H1 (cell line): ENCODE data around the gene ACRV1. TPM values are rescaled to one million over a fixed set of nuclear protein-coding genes. Genes with fewer than 3 reads are reported as not detected.

Experiments used
- CTCF ChIA-PET: fragments of 300-600 bp; sonication (Branson Sonifier 250); formaldehyde crosslinking; loops from one replicate; lab custom pipeline; 2021; ENCODE audit not compliant: partially characterized antibody; lab: Charles Lee
- POLR2A ChIA-PET: fragments of 300-600 bp; sonication (Branson Sonifier 250); formaldehyde crosslinking; loops from one replicate; lab custom pipeline; 2021; ENCODE audit warnings: inconsistent platforms; ENCODE audit not compliant: partially characterized antibody; lab: Charles Lee
- DNase-seq, 2 experiments: peaks; one replicate each; pipeline versions ENCODE4 v3.0.0 to v3.0.0-alpha.2; 2010 to 2022; ENCODE audit warnings: low spot score in 2 of 2, low read depth in 1 of 2, mixed read lengths in 1 of 2
- FAIRE-seq: peaks from 2 replicates; lab custom pipeline; 2011; peaks lifted over from hg19 to GRCh38; lab: Jason Lieb, UNC
- H2AFZ ChIP-seq: 2 replicates; pipeline ENCODE4 v1.8.1; 2012; ENCODE audit warnings: low read length, inconsistent platforms
- H2AK5ac ChIP-seq: 2 replicates; pipeline ENCODE4 v1.6.1; 2013; ENCODE audit warnings: low read depth, low read length
- H2BK120ac ChIP-seq: replicated peaks from 2 replicates; pipeline ENCODE3; 2013; ENCODE audit warnings: low read depth, low read length, inconsistent platforms
- H2BK12ac ChIP-seq: 2 replicates; pipeline ENCODE4 v1.6.1; 2013; ENCODE audit warnings: low read depth, low read length
- H2BK15ac ChIP-seq: 2 replicates; pipeline ENCODE4 v1.6.1; 2013; ENCODE audit warnings: low read length
- H2BK20ac ChIP-seq: 2 replicates; pipeline ENCODE4 v1.6.1; 2013; ENCODE audit warnings: low read length
- H2BK5ac ChIP-seq: 2 replicates; pipeline ENCODE4 v1.6.1; 2013; ENCODE audit warnings: low read depth, low read length
- H3K14ac ChIP-seq: 2 replicates; pipeline ENCODE4 v1.6.1; 2013; ENCODE audit warnings: inconsistent platforms; ENCODE audit not compliant: insufficient read length
- H3K18ac ChIP-seq: 2 replicates; pipeline ENCODE4 v1.6.1; 2013; ENCODE audit warnings: low read length; ENCODE audit errors: extremely low read depth
- H3K23ac ChIP-seq: 2 replicates; pipeline ENCODE4 v1.6.1; 2013; ENCODE audit warnings: inconsistent platforms; ENCODE audit not compliant: insufficient read length
- H3K23me2 ChIP-seq: 2 replicates; pipeline ENCODE4 v1.6.1; 2013; ENCODE audit warnings: low read depth, low read length
- H3K27ac ChIP-seq: 2 replicates; pipeline ENCODE4 v1.6.1; 2011; ENCODE audit warnings: low read depth, low read length, inconsistent platforms
- H3K27me3 ChIP-seq, 4 experiments: replicated peaks in 1 of 4; 1 replicate in 1 of 4; 2 replicates in 3 of 4; pipeline versions ENCODE4 v1.6.1 to v1.8.1; 2011 to 2013; ENCODE audit warnings: low read length in 3 of 4, mild to moderate bottlenecking in 3 of 4, inconsistent platforms in 2 of 4, mixed read lengths in 2 of 4, moderate library complexity in 1 of 4; ENCODE audit not compliant: control insufficient read depth in 3 of 4, insufficient read depth in 3 of 4; ENCODE audit errors: extremely low read depth in 1 of 4
- H3K36me3 ChIP-seq, 4 experiments: 2 replicates each; pipeline versions ENCODE4 v1.6.1 to v1.8.1; 2011 to 2013; ENCODE audit warnings: mild to moderate bottlenecking in 4 of 4, low read length in 3 of 4, moderate library complexity in 2 of 4, control low read depth in 1 of 4, inconsistent platforms in 1 of 4; ENCODE audit not compliant: insufficient read depth in 4 of 4, control insufficient read depth in 2 of 4
- H3K4ac ChIP-seq: replicated peaks from 2 replicates; pipeline ENCODE3; 2013; ENCODE audit warnings: low read length, low read depth, mixed read lengths, inconsistent platforms; ENCODE audit not compliant: insufficient read length
- H3K4me1 ChIP-seq, 4 experiments: replicated peaks in 1 of 4; 1 replicate in 1 of 4; 2 replicates in 3 of 4; pipeline versions ENCODE4 v1.6.1 to v1.8.1; 2011 to 2013; ENCODE audit warnings: low read length in 3 of 4, inconsistent platforms in 2 of 4, mixed read lengths in 1 of 4; ENCODE audit not compliant: insufficient read depth in 4 of 4, control insufficient read depth in 3 of 4
- H3K4me2 ChIP-seq, 2 experiments: 2 replicates each; pipeline versions ENCODE4 v1.6.1 to v1.8.1; 2011 to 2013; ENCODE audit warnings: low read depth in 2 of 2, low read length in 2 of 2, control low read depth in 1 of 2, inconsistent platforms in 1 of 2, mild to moderate bottlenecking in 1 of 2; ENCODE audit not compliant: insufficient read depth in 1 of 2
- H3K4me3 ChIP-seq, 4 experiments: fragments of 200-600, 300-600 bp in 1 of 4; sonication (generic), shearing (Covaris generic), sonication (Bioruptor Twin) in 1 of 4; 2 replicates each; pipeline versions ENCODE4 v1.5.1 to v1.8.1; 2011 to 2016; ENCODE audit warnings: low read length in 4 of 4, low read depth in 3 of 4, control low read depth in 2 of 4, inconsistent platforms in 2 of 4, mild to moderate bottlenecking in 2 of 4, mixed read lengths in 1 of 4, moderate library complexity in 1 of 4; ENCODE audit not compliant: insufficient read depth in 2 of 4; ENCODE audit errors: extremely low read depth in 1 of 4
- H3K56ac ChIP-seq: replicated peaks from 2 replicates; pipeline ENCODE3; 2013; ENCODE audit warnings: low read depth, mild to moderate bottlenecking, mixed read lengths, low read length, inconsistent platforms; ENCODE audit not compliant: insufficient read length
- H3K79me1 ChIP-seq: 2 replicates; pipeline ENCODE4 v1.6.1; 2013; ENCODE audit warnings: low read depth, low read length, control low read depth
- H3K79me2 ChIP-seq, 2 experiments: 2 replicates each; pipeline versions ENCODE4 v1.6.1 to v1.8.1; 2012 to 2013; ENCODE audit warnings: low read length in 2 of 2, mild to moderate bottlenecking in 2 of 2, inconsistent platforms in 1 of 2; ENCODE audit not compliant: insufficient read depth in 2 of 2, control insufficient read depth in 1 of 2
- H3K9ac ChIP-seq, 4 experiments: replicated peaks in 1 of 4; 1 replicate in 1 of 4; 2 replicates in 3 of 4; pipeline versions ENCODE4 v1.6.1 to v1.8.1; 2011 to 2013; ENCODE audit warnings: low read depth in 3 of 4, low read length in 3 of 4, control low read depth in 2 of 4, mild to moderate bottlenecking in 2 of 4, moderate library complexity in 2 of 4, inconsistent platforms in 1 of 4; ENCODE audit errors: extremely low read depth in 1 of 4
- H3K9me3 ChIP-seq, 2 experiments: 2 replicates each; pipeline versions ENCODE4 v1.6.1 to v1.8.1; 2012 to 2013; ENCODE audit warnings: mild to moderate bottlenecking in 2 of 2, moderate library complexity in 2 of 2, control low read depth in 1 of 2, inconsistent platforms in 1 of 2, low read depth in 1 of 2, low read length in 1 of 2, mixed read lengths in 1 of 2; ENCODE audit not compliant: insufficient read depth in 2 of 2
- H4K20me1 ChIP-seq, 2 experiments: replicated peaks in 1 of 2; 2 replicates each; pipeline versions ENCODE3 to v1.8.1; 2011 to 2013; ENCODE audit warnings: inconsistent platforms in 2 of 2, low read length in 2 of 2, mild to moderate bottlenecking in 1 of 2; ENCODE audit not compliant: insufficient read depth in 2 of 2, control insufficient read depth in 1 of 2
- H4K5ac ChIP-seq: 2 replicates; pipeline ENCODE4 v1.6.1; 2013; ENCODE audit warnings: low read length, low read depth, mixed read lengths, inconsistent platforms; ENCODE audit not compliant: insufficient read length
- H4K8ac ChIP-seq: 2 replicates; pipeline ENCODE4 v1.8.0; 2013; ENCODE audit warnings: mild to moderate bottlenecking, moderate library complexity, low read length, inconsistent platforms; ENCODE audit not compliant: insufficient read depth; ENCODE audit errors: extremely low read depth
- H4K91ac ChIP-seq: replicated peaks from 2 replicates; pipeline ENCODE3; 2013; ENCODE audit warnings: low read length, mixed read lengths, inconsistent platforms; ENCODE audit not compliant: insufficient read length
- HDAC6 ChIP-seq: IDR thresholded peaks from one replicate; pipeline ENCODE4 v1.7.1; 2012; ENCODE audit warnings: low read depth, mild to moderate bottlenecking, inconsistent platforms, low read length, moderate library complexity
- KDM1A ChIP-seq: fragments of 200-600, 300-600 bp; sonication (generic); IDR thresholded peaks from 2 replicates; pipeline ENCODE4 v1.7.1; 2016; ENCODE audit warnings: mild to moderate bottlenecking, low read length, borderline replicate concordance
- KDM5A ChIP-seq: fragments of 200-600 bp; IDR thresholded peaks from 2 replicates; pipeline ENCODE4 v1.7.1; 2012; ENCODE audit warnings: mild to moderate bottlenecking, low read length, inconsistent platforms, mixed read lengths
- RAD21 ChIP-seq, 2 experiments: IDR thresholded peaks in 1 of 2; conservative IDR thresholded peaks in 1 of 2; 2 replicates each; pipeline ENCODE4 v1.6.1; 2011; ENCODE audit warnings: low read depth in 2 of 2, low read length in 2 of 2, improper control_type of control experiment in 1 of 2, inconsistent platforms in 1 of 2, mild to moderate bottlenecking in 1 of 2, moderate library complexity in 1 of 2
- TEAD4 ChIP-seq: IDR thresholded peaks from 2 replicates; pipeline ENCODE4 v1.6.1; 2012; ENCODE audit warnings: low read depth, low read length, inconsistent platforms, mixed read lengths
- YY1 ChIP-seq: IDR thresholded peaks from 2 replicates; pipeline ENCODE4 v1.6.1; 2011; ENCODE audit warnings: low read depth, mild to moderate bottlenecking, low read length
- WGBS, 2 experiments: shearing (Covaris generic) in 1 of 2; methylation state at CpG; one replicate each; pipeline versions ENCODE4 v1.1.6 to v1.1.7; 2013 to 2015; ENCODE audit warnings: low lambda C conversion rate in 2 of 2, mixed read lengths in 2 of 2, inconsistent platforms in 1 of 2, low coverage in 1 of 2, missing lambda C conversion rate in 1 of 2; ENCODE audit not compliant: insufficient replicate concordance in 2 of 2, insufficient coverage in 1 of 2, insufficient read length in 1 of 2; ENCODE audit errors: extremely low coverage in 1 of 2, missing lambda C conversion rate in 1 of 2; 5-methylcytosine and 5-hydroxymethylcytosine counted together
- polyA plus RNA-seq, 7 experiments: library from polyadenylated mRNA; depleted of rRNA in 3 of 7; stranded (reverse) in 5 of 7; unstranded in 2 of 7; fragments of >200 nt in 5 of 7; fragments of 200-250 nt in 2 of 7; gene quantifications; 1 replicate in 5 of 7; 2 replicates in 1 of 7; 4 replicates in 1 of 7; pipeline versions ENCODE4 v1.2.1 to v1.2.3, GENCODE V29; 2011 to 2013; ENCODE audit warnings: missing spikeins in 2 of 7, mixed read lengths in 2 of 7
- total RNA-seq: library from RNA; stranded (reverse); fragmentation: NEBNext Ultra II Directional; extraction: Animal tissue kit (Norgen Biotek cat#: 25700); gene quantifications from 2 replicates; pipeline ENCODE4 v1.2.1, GENCODE V29; 2021

The ACRV1 gene
- total and polyA plus RNA-seq, 2 of the 8 experiments (the other 6 are each of a cell fraction or from before 2014, with no cell fraction given), result 0.06 TPM; not detected in 1

- H2BK120ac ChIP-seq, result no peak overlapping the region
- peaks cover 8 to 17% of the 10 kb centered on the region in 2 experiments; a peak in 3 of 4 replicates for H3K79me2 ChIP-seq
- no peak overlapping the region for H3K56ac ChIP-seq
- no peak overlapping the region for H2AK5ac ChIP-seq
- no peak overlapping the region for H3K27ac ChIP-seq
- POLR2A ChIA-PET, result interaction anchor here (1.8 to 2.2 kb wide), 2 partner anchors 30 to 53 kb away, joined by 6 to 8 read pairs; partner anchors contain the start of genes EI24 and STT3A
- no peak overlapping the region for H3K4ac ChIP-seq
- no peaks in the 10 kb centered on the region for H3K9me3 ChIP-seq
- peaks cover 0 to 5% (median 2%) of the 10 kb centered on the region in 4 experiments; a peak in 3 of 7 replicates for H3K4me1 ChIP-seq
- no peak overlapping the region for H2BK5ac ChIP-seq
- H2BK15ac ChIP-seq, result no peak overlapping the region
- H3K4me2 ChIP-seq, result no peak overlapping the region
- no peak overlapping the region for H2AFZ ChIP-seq
- H3K9ac ChIP-seq, result no peak overlapping the region
- H4K5ac ChIP-seq, result no peak overlapping the region
- H2BK12ac ChIP-seq, result no peak overlapping the region
- peaks cover 4% of the 10 kb centered on the region for H3K23me2 ChIP-seq
- H3K14ac ChIP-seq, result no peak overlapping the region
- no peak overlapping the region for H4K91ac ChIP-seq
- no peak overlapping the region for H3K4me3 ChIP-seq
- H3K23ac ChIP-seq, result no peak overlapping the region
- CTCF ChIA-PET, result interaction anchor here (0.5 to 1.3 kb wide), 4 partner anchors 14 to 1093 kb away, joined by 3 read pairs; partner anchors contain the start of gene HYLS1
- no peaks in the 10 kb centered on the region; the same call in 1 of the 2 replicates for H3K79me1 ChIP-seq
- DNase-seq (no peak), FAIRE-seq (no peak)
- H3K36me3 ChIP-seq, result peaks cover 10 to 47% (median 33%) of the 10 kb centered on the region in 4 experiments
- no peak overlapping the region for H2BK20ac ChIP-seq
- H4K20me1 ChIP-seq, result no peaks in the 10 kb centered on the region
- no peak overlapping the region for H3K18ac ChIP-seq
- H3K27me3 ChIP-seq, result no peaks in the 10 kb centered on the region
- 95% methylated on average over 1 of the region's 1 CpG; no CpG with 5 or more reads in 1 of the 2 experiments for WGBS, 2 experiments
- H4K8ac ChIP-seq, result no peak overlapping the region
- TF ChIP-seq HDAC6, result no peak
- TF ChIP-seq KDM1A, result no peak
- TF ChIP-seq KDM5A, result no peak
- no peak for TF ChIP-seq TEAD4
- no peak for TF ChIP-seq YY1
- TF ChIP-seq RAD21 (IDR thresholded peaks at IDR 0.05 in 1 of 2, conservative IDR thresholded peaks at IDR 0.05 in 1 of 2; ENCODE audit: low read depth in 2 of 2, low read length in 2 of 2), result no peak
These were observed 57.6 kb downstream of the ACRV1 start for GRCh38 chr11:125623064-125623463.
